Measurements from ENCODE around the gene SOWAHB. TPM values are rescaled to one million over a fixed set of nuclear protein-coding genes. Genes with fewer than 3 reads are reported as not detected.

SOWAHB gene
- total and polyA plus RNA-seq, 2 of the 8 experiments (the other 6 are each of a cell fraction or from before 2014, with no cell fraction given) = 0.15 to 0.65 TPM

DNA sequence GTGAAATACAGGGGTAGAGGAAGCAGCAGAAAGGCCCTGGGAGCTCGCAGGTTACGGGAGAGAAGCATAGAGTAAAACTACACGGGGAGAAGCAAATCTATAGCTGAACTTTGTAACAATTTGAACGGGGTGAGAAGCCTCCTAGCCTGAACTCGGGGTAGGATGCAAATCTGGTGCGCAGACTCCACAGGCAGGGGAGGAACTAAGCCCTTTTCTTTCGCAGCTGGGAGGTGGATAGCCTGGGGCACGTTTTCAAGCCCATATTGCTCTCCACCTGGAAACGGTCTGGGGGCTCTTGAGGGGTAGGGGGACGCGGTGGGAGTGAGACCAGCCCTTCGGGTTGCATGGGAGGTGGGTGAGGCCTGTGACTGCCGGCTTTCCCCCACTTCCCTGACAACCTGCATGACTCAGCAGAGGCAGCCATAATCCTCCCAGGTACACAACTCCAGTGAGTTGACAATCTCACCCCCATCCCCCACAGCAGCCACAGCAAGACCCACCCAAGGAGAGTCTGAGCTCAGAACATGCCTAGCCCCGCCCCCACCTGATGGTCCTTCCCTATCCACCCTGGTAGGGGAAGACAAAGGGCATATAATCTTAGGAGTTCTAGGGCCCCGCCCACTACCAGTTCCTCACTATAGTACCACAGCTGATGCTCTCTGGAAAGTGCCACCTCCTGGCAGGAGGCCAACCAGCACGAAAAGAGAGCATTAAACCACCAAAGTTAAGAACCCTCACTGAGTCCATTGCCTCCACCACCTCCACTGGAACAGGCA is 29.9 kb downstream of the SOWAHB start:
- Histone ChIP-seq H4K8ac (ENCODE audit: extremely low read depth, insufficient read depth, low read length) (no peak overlapping the region), H3K23ac (ENCODE audit: insufficient read length) (no peak overlapping the region), H3K9ac (replicated peaks in 1 of 4; ENCODE audit: extremely low read depth in 1 of 4, low read depth in 3 of 4, low read length in 3 of 4) (no peak overlapping the region), H2BK12ac (ENCODE audit: low read depth, low read length) (peak overlapping the region; percentile 54), H3K4me1 (replicated peaks in 1 of 4; ENCODE audit: control insufficient read depth in 3 of 4, insufficient read depth in 4 of 4, low read length in 3 of 4) (no peaks in the 10 kb centered on the region; a peak in 2 of 7 replicates), H3K18ac (ENCODE audit: extremely low read depth, low read length) (peak overlapping the region; percentile 64), H3K4me3 (ENCODE audit: extremely low read depth in 1 of 4, insufficient read depth in 2 of 4, low read depth in 3 of 4, low read length in 4 of 4) (no peak overlapping the region), H2AFZ (ENCODE audit: low read length) (peak overlapping the region; percentile 92), H2BK5ac (ENCODE audit: low read depth, low read length) (no peak overlapping the region; the same call in 1 of the 2 replicates), H3K79me2 (ENCODE audit: control insufficient read depth in 1 of 2, insufficient read depth in 2 of 2, low read length in 2 of 2) (no peaks in the 10 kb centered on the region), H4K5ac (ENCODE audit: insufficient read length, low read depth, low read length) (no peak overlapping the region), H3K23me2 (ENCODE audit: low read depth, low read length) (no peaks in the 10 kb centered on the region), H3K27me3 (replicated peaks in 1 of 4; ENCODE audit: control insufficient read depth in 3 of 4, extremely low read depth in 1 of 4, insufficient read depth in 3 of 4, low read length in 3 of 4) (no peaks in the 10 kb centered on the region), H3K14ac (ENCODE audit: insufficient read length) (no peak overlapping the region), H3K36me3 (ENCODE audit: control insufficient read depth in 2 of 4, insufficient read depth in 4 of 4, low read length in 3 of 4) (no peaks in the 10 kb centered on the region), H4K91ac (replicated peaks; ENCODE audit: insufficient read length, low read length) (no peak overlapping the region), H2BK120ac (replicated peaks; ENCODE audit: low read depth, low read length) (no peak overlapping the region), H3K27ac (ENCODE audit: low read depth, low read length) (no peak overlapping the region; the same call in 1 of the 2 replicates), H3K56ac (replicated peaks; ENCODE audit: insufficient read length, low read depth, low read length) (no peak overlapping the region), H3K79me1 (ENCODE audit: low read depth, low read length) (no peaks in the 10 kb centered on the region), H3K4me2 (ENCODE audit: insufficient read depth in 1 of 2, low read depth in 2 of 2, low read length in 2 of 2) (no peak overlapping the region), H3K4ac (replicated peaks; ENCODE audit: insufficient read length, low read depth, low read length) (no peak overlapping the region), H2BK15ac (ENCODE audit: low read length) (no peak overlapping the region; the same call in 1 of the 2 replicates), H2AK5ac (ENCODE audit: low read depth, low read length) (0 out of 2 replicates have a peak overlapping the region, but pooled peaks have one; percentile 53), H3K9me3 (ENCODE audit: insufficient read depth in 2 of 2, low read depth in 1 of 2, low read length in 1 of 2) (no peaks in the 10 kb centered on the region), H2BK20ac (ENCODE audit: low read length) (peak overlapping the region; percentile 77; the same call in 1 of the 2 replicates), H4K20me1 (replicated peaks in 1 of 2; ENCODE audit: control insufficient read depth in 1 of 2, insufficient read depth in 2 of 2, low read length in 2 of 2) (no peaks in the 10 kb centered on the region)
- CTCF ChIA-PET (ENCODE audit: partially characterized antibody) = interaction anchor here (0.6 to 1.8 kb wide), 14 partner anchors 8 to 350 kb away, joined by 3 to 6 read pairs (median 4); no protein-coding TSS in a partner anchor
- DNase-seq (ENCODE audit: low read depth in 1 of 2, low spot score in 2 of 2) = peak in 1 of 2 experiments; percentile 55
- WGBS, 2 experiments (ENCODE audit: extremely low coverage in 1 of 2, insufficient coverage in 1 of 2, insufficient read length in 1 of 2, insufficient replicate concordance in 2 of 2, low coverage in 1 of 2, low lambda C conversion rate in 2 of 2, missing lambda C conversion rate in 1 of 2) = 80% methylated on average over 15 of the region's 16 CpGs; no CpG with 5 or more reads in 1 of the 2 experiments
- TF ChIP-seq GABPA (IDR thresholded peaks at IDR 0.05; ENCODE audit: borderline replicate concordance, insufficient read depth, low read length) = no peak
- TF ChIP-seq BACH1 (IDR thresholded peaks at IDR 0.05; ENCODE audit: low read length) = no peak
- no peak for TF ChIP-seq SIRT6 (IDR thresholded peaks at IDR 0.05; ENCODE audit: low read length)
- TF ChIP-seq, protein P1, sequence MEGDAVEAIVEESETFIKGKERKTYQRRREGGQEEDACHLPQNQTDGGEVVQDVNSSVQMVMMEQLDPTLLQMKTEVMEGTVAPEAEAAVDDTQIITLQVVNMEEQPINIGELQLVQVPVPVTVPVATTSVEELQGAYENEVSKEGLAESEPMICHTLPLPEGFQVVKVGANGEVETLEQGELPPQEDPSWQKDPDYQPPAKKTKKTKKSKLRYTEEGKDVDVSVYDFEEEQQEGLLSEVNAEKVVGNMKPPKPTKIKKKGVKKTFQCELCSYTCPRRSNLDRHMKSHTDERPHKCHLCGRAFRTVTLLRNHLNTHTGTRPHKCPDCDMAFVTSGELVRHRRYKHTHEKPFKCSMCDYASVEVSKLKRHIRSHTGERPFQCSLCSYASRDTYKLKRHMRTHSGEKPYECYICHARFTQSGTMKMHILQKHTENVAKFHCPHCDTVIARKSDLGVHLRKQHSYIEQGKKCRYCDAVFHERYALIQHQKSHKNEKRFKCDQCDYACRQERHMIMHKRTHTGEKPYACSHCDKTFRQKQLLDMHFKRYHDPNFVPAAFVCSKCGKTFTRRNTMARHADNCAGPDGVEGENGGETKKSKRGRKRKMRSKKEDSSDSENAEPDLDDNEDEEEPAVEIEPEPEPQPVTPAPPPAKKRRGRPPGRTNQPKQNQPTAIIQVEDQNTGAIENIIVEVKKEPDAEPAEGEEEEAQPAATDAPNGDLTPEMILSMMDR (IDR thresholded peaks at IDR 0.05; ENCODE audit: control extremely low read depth in 1 of 3, insufficient read depth in 1 of 3, low read depth in 1 of 3, low read length in 3 of 3) = peak in 1 of 3 experiments; percentile 11; a peak in 1 of 4 replicates
- TF ChIP-seq TAF1 (IDR thresholded peaks at IDR 0.05; ENCODE audit: low read depth, low read length) = no peak
- peak in 1 of 2 experiments; percentile 39; a peak in 2 of 4 replicates for TF ChIP-seq RAD21 (IDR thresholded peaks at IDR 0.05 in 1 of 2, conservative IDR thresholded peaks at IDR 0.05 in 1 of 2; ENCODE audit: low read depth in 2 of 2, low read length in 2 of 2)
- peak; percentile 17; the same call in 1 of the 2 replicates for TF ChIP-seq MAFK (IDR thresholded peaks at IDR 0.05; ENCODE audit: low read depth, low read length)
- POLR2A ChIA-PET (ENCODE audit: partially characterized antibody) = interaction anchor here (1.1 kb wide), 2 partner anchors 79 to 81 kb away, joined by 3 to 4 read pairs; partner anchors contain the start of gene SEPTIN11
- no peak for FAIRE-seq

Measured in H1 (cell line).